HepG2 (cell line): ENCODE data around the gene TM4SF4. TPM values are rescaled to one million over a fixed set of nuclear protein-coding genes. Genes with fewer than 3 reads are reported as not detected.

Source experiments
- ATAC-seq: fragments of 200-7000 bp; cut with Tn5 transposase; 3 replicates; pipeline ENCODE4 v1.9.1; 2020; ENCODE audit warnings: mild to moderate bottlenecking, moderate library complexity
- BruUV-seq: library from RNA; stranded (reverse); fragments of 400-500 nt; replicated peaks from 2 replicates; lab custom pipeline; 2021; lab: Mats Ljungman, UMichigan
- CTCF ChIA-PET: fragments of 300-600 bp; formaldehyde crosslinking; extraction: SDS; loops from one replicate; lab custom pipeline; 2021; ENCODE audit warnings: low total read pairs, inconsistent platforms, low intra/inter-chr PET ratio; lab: Yijun Ruan, JAX
- POLR2A ChIA-PET: fragments of 350-600 bp; sonication (Branson Sonifier 250); formaldehyde crosslinking; loops from one replicate; lab custom pipeline; 2020; ENCODE audit warnings: antibody characterized with exemption, inconsistent platforms; lab: Yijun Ruan, JAX
- DNase-seq: peaks from one replicate; pipeline ENCODE4 v3.0.0-alpha.2; 2015; ENCODE audit warnings: low spot score
- FAIRE-seq: peaks from 3 replicates; lab custom pipeline; 2011; peaks lifted over from hg19 to GRCh38; lab: Jason Lieb, UNC
- H2AFZ ChIP-seq: one replicate; pipeline ENCODE4 v1.6.1; 2011; ENCODE audit warnings: low read length, inconsistent platforms
- H3K27ac ChIP-seq: fragments of 300-600 bp; 3 replicates; pipeline ENCODE4 v1.8.0; 2011; ENCODE audit warnings: mixed run types, mild to moderate bottlenecking, mixed read lengths, low read length, inconsistent platforms; ENCODE audit not compliant: insufficient read depth; ENCODE audit errors: extremely low read length
- H3K27me3 ChIP-seq, 2 experiments: fragments of 200-600 bp in 1 of 2; 2 replicates in 1 of 2; 3 replicates in 1 of 2; pipeline versions ENCODE4 v1.6.0 to v1.8.0; 2011; ENCODE audit warnings: low read length in 2 of 2, mild to moderate bottlenecking in 2 of 2, moderate library complexity in 2 of 2, inconsistent platforms in 1 of 2; ENCODE audit not compliant: insufficient read depth in 2 of 2, control insufficient read depth in 1 of 2
- H3K36me3 ChIP-seq, 2 experiments: fragments of 200-600 bp in 1 of 2; replicated peaks in 1 of 2; 2 replicates in 1 of 2; 3 replicates in 1 of 2; pipeline versions ENCODE4 v1.5.1 to v1.8.0; 2011; ENCODE audit warnings: low read length in 2 of 2, inconsistent platforms in 1 of 2; ENCODE audit not compliant: insufficient read depth in 2 of 2, control insufficient read depth in 1 of 2
- H3K4me1 ChIP-seq: 2 replicates; pipeline ENCODE4 v1.5.1; 2012; ENCODE audit warnings: low read length, inconsistent platforms; ENCODE audit not compliant: insufficient read depth
- H3K4me2 ChIP-seq: 2 replicates; pipeline ENCODE4 v1.6.0; 2011; ENCODE audit warnings: low read depth, low read length, inconsistent platforms
- H3K4me3 ChIP-seq, 3 experiments: fragments of 200-600 bp in 1 of 3; sonication (generic), shearing (Covaris generic) in 1 of 3; replicated peaks in 1 of 3; 2 replicates each; pipeline ENCODE4 v1.5.1; 2011 to 2016; ENCODE audit warnings: low read length in 3 of 3, inconsistent platforms in 2 of 3, low read depth in 2 of 3, mild to moderate bottlenecking in 2 of 3, control low read depth in 1 of 3, mixed read lengths in 1 of 3; ENCODE audit not compliant: insufficient read depth in 1 of 3
- H3K79me2 ChIP-seq: one replicate; pipeline ENCODE4 v1.6.1; 2011; ENCODE audit warnings: low read length, inconsistent platforms; ENCODE audit not compliant: insufficient read depth
- H3K9ac ChIP-seq: 2 replicates; pipeline ENCODE4 v1.6.0; 2011; ENCODE audit warnings: mild to moderate bottlenecking, low read depth, low read length, inconsistent platforms; ENCODE audit not compliant: insufficient read depth
- H3K9me3 ChIP-seq: 2 replicates; pipeline ENCODE4 v1.5.1; 2012; ENCODE audit warnings: mild to moderate bottlenecking, low read length
- H4K20me1 ChIP-seq: 2 replicates; pipeline ENCODE4 v1.6.0; 2011; ENCODE audit warnings: inconsistent platforms, mild to moderate bottlenecking, low read length, moderate library complexity; ENCODE audit not compliant: insufficient read depth
- DPF2 ChIP-seq: sonication (generic); formaldehyde crosslinking; IDR thresholded peaks from 2 replicates; pipeline ENCODE4 v1.4.0; 2020; ENCODE audit warnings: mild to moderate bottlenecking, low read depth, missing genetic modification reagents, borderline replicate concordance
- GABPA ChIP-seq, 2 experiments: IDR thresholded peaks; 2 replicates each; pipeline ENCODE4 v1.6.1; 2011 to 2016; ENCODE audit warnings: low read depth in 2 of 2, low read length in 1 of 2, missing biosample characterization in 1 of 2, missing genetic modification characterization in 1 of 2
- HMGXB3 ChIP-seq: sonication (generic); formaldehyde crosslinking; IDR thresholded peaks from 2 replicates; pipeline ENCODE4 v1.4.0; 2020; ENCODE audit warnings: missing genetic modification reagents, borderline replicate concordance
- TRIM24 ChIP-seq: sonication (generic); formaldehyde crosslinking; IDR thresholded peaks from 2 replicates; pipeline ENCODE4 v1.8.0; 2022; ENCODE audit warnings: mild to moderate bottlenecking, missing genetic modification reagents
- ZNF124 ChIP-seq: sonication (generic); formaldehyde crosslinking; IDR thresholded peaks from 2 replicates; pipeline ENCODE4 v1.4.0; 2020; ENCODE audit warnings: missing genetic modification reagents
- ZNF318 ChIP-seq: sonication (generic); formaldehyde crosslinking; IDR thresholded peaks from 2 replicates; pipeline ENCODE4 v1.4.0; 2020; ENCODE audit warnings: mild to moderate bottlenecking, missing genetic modification reagents
- ZNF543 ChIP-seq: sonication (generic); formaldehyde crosslinking; IDR thresholded peaks from 2 replicates; pipeline ENCODE4 v1.4.0; 2020; ENCODE audit warnings: mild to moderate bottlenecking, missing genetic modification reagents
- ZNF615 ChIP-seq: sonication (generic); formaldehyde crosslinking; IDR thresholded peaks from 2 replicates; pipeline ENCODE4 v1.5.0; 2020; ENCODE audit warnings: mild to moderate bottlenecking, missing genetic modification reagents, borderline replicate concordance
- ZNF83 ChIP-seq: sonication (generic); formaldehyde crosslinking; IDR thresholded peaks from 2 replicates; pipeline ENCODE4 v1.4.0; 2020; ENCODE audit warnings: missing genetic modification reagents, mild to moderate bottlenecking, borderline replicate concordance
- ZSCAN21 ChIP-seq: sonication (generic); formaldehyde crosslinking; IDR thresholded peaks from 2 replicates; pipeline ENCODE4 v1.8.0; 2022; ENCODE audit warnings: mild to moderate bottlenecking, missing genetic modification reagents, moderate library complexity, borderline replicate concordance
- WGBS: methylation state at CpG from one replicate; pipeline ENCODE4 v1.1.6; 2017; ENCODE audit warnings: low lambda C conversion rate; 5-methylcytosine and 5-hydroxymethylcytosine counted together
- in situ Hi-C: cut with HindIII; loops from 2 replicates; pipeline ENCODE4 v1.10.0; 2017; ENCODE audit warnings: low pct_unique_long_range_greater_than_20kb; ENCODE audit not compliant: extremely low pct_ligation_motif_present
- intact Hi-C: fragments of 100-400 bp; cut with micrococcal nuclease; formaldehyde crosslinking; loops from one replicate; pipeline ENCODE4 v1.10.0; 2022; ENCODE audit not compliant: unreplicated experiment
- polyA plus RNA-seq, 8 experiments: library from polyadenylated mRNA; depleted of rRNA in 3 of 8; stranded (reverse) in 7 of 8; unstranded in 1 of 8; fragments of >200 nt; fragmentation: Illumina TruSeq in 4 of 8; extraction: Trizol in 4 of 8; gene quantifications; 2 replicates each; pipeline versions ENCODE4 v1.2.1 to v1.2.3, GENCODE V29; 2011 to 2016; ENCODE audit warnings: low read depth in 4 of 8, missing spikeins in 1 of 8, mixed read lengths in 1 of 8; ENCODE audit not compliant: insufficient read depth in 1 of 8
- total RNA-seq, 5 experiments: library from RNA; depleted of rRNA; stranded (reverse); fragments of >200 nt; fragmentation: Illumina TruSeq; extraction: Trizol; gene quantifications; 2 replicates each; pipeline ENCODE4 v1.2.3, GENCODE V29; 2016; ENCODE audit warnings: low read depth in 1 of 5

TM4SF4 gene
- total and polyA plus RNA-seq, 2 of the 13 experiments (the other 11 are each of a cell fraction or from before 2014, with no cell fraction given) = 0.63 to 0.95 TPM

- Histone ChIP-seq H3K4me2 (no peak overlapping the region), H3K4me1 (peaks cover 59% of the 10 kb centered on the region), H3K9me3 (no peaks in the 10 kb centered on the region), H3K79me2 (peaks cover 26% of the 10 kb centered on the region), H2AFZ (no peak overlapping the region), H3K27me3 (no peaks in the 10 kb centered on the region), H3K9ac (no peak overlapping the region), H4K20me1 (peaks cover 58% of the 10 kb centered on the region), H3K27ac (peak overlapping the region; percentile 9), H3K36me3 (peaks cover 10 to 67% of the 10 kb centered on the region in 2 experiments), H3K4me3 (no peak overlapping the region)
- no peak for DNase-seq
- FAIRE-seq = no peak
- peak; percentile 65 for ATAC-seq
- ChIA-PET CTCF (interaction anchor here (0.8 kb wide), 1 partner anchor 185 kb away, joined by 3 read pairs; no protein-coding TSS in a partner anchor), POLR2A (no interaction called here)
- WGBS = 70% methylated on average over 8 of the region's 8 CpGs
- BruUV-seq = no TSS peak
- intact Hi-C loops = loop anchor here (5.0 kb wide), 1 partner anchor 220 kb away; the partner anchor contains the start of gene COMMD2
- in situ Hi-C loops = no loop called here
- TF ChIP-seq ZNF543 (CRISPR knock-in tag) (no peak), ZNF83 (no peak), ZNF318 (CRISPR knock-in tag) (no peak), ZNF615 (CRISPR knock-in tag) (no peak), ZSCAN21 (CRISPR knock-in tag) (no peak), DPF2 (no peak), TRIM24 (CRISPR knock-in tag) (no peak), ZNF124 (CRISPR knock-in tag) (no peak), GABPA (IDR thresholded peaks at IDR 0.05; ENCODE audit: low read depth, low read length) (no peak), GABPA (CRISPR knock-in tag; IDR thresholded peaks at IDR 0.05; ENCODE audit: low read depth) (no peak), HMGXB3 (CRISPR knock-in tag) (0 out of 2 replicates have a peak, but pooled peaks have one; percentile 25)
Observed at GRCh38 chr3:149532489-149533180, 58.1 kb downstream of the TM4SF4 start.
